ENCODE data around the gene SCD.

DNA sequence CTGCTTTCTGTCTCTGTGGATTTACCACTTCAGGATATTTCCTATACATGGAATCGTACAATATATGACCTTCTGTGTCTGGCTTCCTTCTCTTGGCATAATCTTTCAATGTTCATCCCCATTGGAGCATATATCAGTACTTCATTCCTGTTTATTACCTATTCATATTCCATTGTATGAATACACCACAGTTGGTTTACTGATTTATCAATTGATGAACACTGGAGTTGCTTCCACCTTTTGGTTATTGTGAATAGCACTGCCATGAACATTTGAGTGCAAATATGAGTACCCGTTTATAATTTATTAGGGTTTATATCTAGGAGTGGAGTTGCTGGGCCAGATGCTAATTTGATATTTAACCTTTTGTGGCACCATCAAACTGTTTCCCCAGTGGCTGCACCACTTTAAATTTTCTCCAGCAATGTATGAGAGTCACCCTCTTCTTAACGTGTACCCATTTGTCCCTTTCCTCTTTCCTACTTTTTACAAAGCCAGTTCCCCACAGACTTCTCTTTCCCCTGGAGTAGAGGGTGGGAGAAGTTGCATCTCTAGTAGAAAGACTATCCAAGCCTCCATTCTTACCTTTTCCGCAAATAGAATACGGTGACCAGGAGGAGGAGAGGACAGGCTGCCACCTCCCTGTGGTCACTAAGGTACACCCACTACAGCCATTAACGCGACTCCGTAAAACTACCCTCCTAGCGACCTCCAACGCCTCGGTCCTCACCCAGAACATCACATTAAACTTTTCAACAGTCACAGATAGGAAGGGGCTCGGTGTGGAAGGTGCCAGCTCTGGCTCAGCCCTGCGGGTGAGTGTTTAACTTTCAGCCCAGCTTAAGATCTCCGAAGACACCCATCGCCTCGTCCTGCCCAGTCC, 25.6 kb downstream of the SCD start:
- TF ChIP-seq POLR2A (IDR thresholded peaks at IDR 0.05) (no peak), POLR2AphosphoS5 (IDR thresholded peaks at IDR 0.05) (no peak)

Measured in suprapubic skin (tissue), 4 donors.